Body of pancreas (tissue), 4 donors: ENCODE measurements around the gene ATP10A.

ENCODE experiments used
- CTCF ChIP-seq, 7 experiments: fragments of 450-650 bp in 4 of 7; fragments of 200-600 bp in 3 of 7; sonication (generic) in 3 of 7; IDR thresholded peaks; one replicate each; pipeline ENCODE4 v1.5.1; 2016 to 2019; ENCODE audit warnings: antibody characterized with exemption in 7 of 7
- POLR2A ChIP-seq, 3 donors: fragments of 450-650 bp; IDR thresholded peaks; one replicate each; pipeline ENCODE4 v1.6.1; 2016; ENCODE audit warnings: antibody characterized with exemption in 3 of 3, mild to moderate bottlenecking in 2 of 3

- TF ChIP-seq CTCF (IDR thresholded peaks at IDR 0.05), result no peak
- no peak for TF ChIP-seq POLR2A (IDR thresholded peaks at IDR 0.05)
These were observed 58.1 kb downstream of the ATP10A start for GRCh38 chr15:25805031-25805430.
